Vagina (tissue), 2 donors: Measurements from ENCODE around the gene INTS2. TPM values are rescaled to one million over a fixed set of nuclear protein-coding genes. Genes with fewer than 3 reads are reported as not detected.
"Not testable (repeated sequence)": the region's sequence is repeated elsewhere in the genome, so short reads cannot be mapped to it uniquely, and the experiment has no call there.

Experiments
- DNase-seq, 2 donors: peaks; one replicate each; pipeline ENCODE4 v3.0.0-alpha.2; 2017; ENCODE audit errors: extremely low spot score in 2 of 2
- H3K27ac ChIP-seq: fragments of 200-600 bp; sonication (generic); one replicate; pipeline ENCODE4 v1.5.1; 2019
- H3K27me3 ChIP-seq: fragments of 200-600 bp; sonication (generic); one replicate; pipeline ENCODE4 v1.5.1; 2019
- H3K36me3 ChIP-seq, 2 donors: fragments of 200-600 bp; sonication (generic); one replicate each; pipeline ENCODE4 v1.5.1; 2017 to 2019
- H3K4me1 ChIP-seq: fragments of 200-600 bp; sonication (generic); one replicate; pipeline ENCODE4 v1.5.1; 2019
- H3K4me3 ChIP-seq, 2 donors: fragments of 200-600 bp; sonication (generic); 1 replicate in 1 of 2; 2 replicates in 1 of 2; pipeline ENCODE4 v1.5.1; 2016 to 2019
- H3K9me3 ChIP-seq: fragments of 200-600 bp; sonication (generic); one replicate; pipeline ENCODE4 v1.5.1; 2019
- POLR2A ChIP-seq, 2 donors: fragments of 450-650 bp; IDR thresholded peaks; one replicate each; pipeline ENCODE4 v1.6.1; 2017; ENCODE audit warnings: antibody characterized with exemption in 2 of 2, mild to moderate bottlenecking in 2 of 2, moderate library complexity in 2 of 2
- POLR2AphosphoS5 ChIP-seq, 2 donors: sonication (generic); formaldehyde crosslinking; IDR thresholded peaks; one replicate each; pipeline ENCODE4 v1.9.0; 2017; ENCODE audit warnings: antibody characterized with exemption in 2 of 2, mild to moderate bottlenecking in 2 of 2, low read depth in 1 of 2; ENCODE audit not compliant: insufficient read depth in 1 of 2
- intact Hi-C: fragments of 100-400 bp; cut with DNase I; formaldehyde crosslinking; loops from one replicate; pipeline ENCODE4 v1.15.1; 2023
- total RNA-seq: library from RNA; depleted of rRNA; stranded (reverse); fragments of >200 nt; gene quantifications from one replicate; pipeline ENCODE4 v1.2.3, GENCODE V29; 2016
- TF ChIP-seq, protein P1 (sequence below), 3 experiments: fragments of 450-650 bp in 2 of 3; fragments of 200-600 bp in 1 of 3; sonication (generic) in 1 of 3; IDR thresholded peaks; one replicate each; pipeline ENCODE4 v1.5.1; 2017 to 2019; ENCODE audit warnings: antibody characterized with exemption in 3 of 3, mild to moderate bottlenecking in 2 of 3, moderate library complexity in 2 of 3

The INTS2 gene
- total RNA-seq, 1 donor from 2014 or later: 12.8 TPM

DNA sequence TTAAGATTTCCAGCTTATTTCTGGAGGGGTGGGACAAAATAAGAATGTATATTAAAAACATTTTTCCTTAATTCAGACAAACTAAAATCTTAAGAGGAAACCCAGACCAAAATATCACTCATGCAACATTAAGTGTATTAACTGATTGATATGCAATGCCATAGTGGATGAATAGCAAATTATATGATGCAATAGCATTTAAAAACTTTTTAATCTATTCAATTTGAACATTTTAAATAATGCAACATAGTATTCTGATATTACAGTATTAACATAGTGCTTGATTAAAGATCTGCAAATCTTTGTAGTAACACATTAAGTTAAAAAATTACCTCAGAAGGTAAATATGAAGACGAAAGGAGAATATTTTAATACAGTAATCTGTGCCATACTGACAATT, 15.3 kb upstream of the INTS2 start:
- TF ChIP-seq POLR2A (IDR thresholded peaks at IDR 0.05) (no peak), POLR2AphosphoS5 (IDR thresholded peaks at IDR 0.05; ENCODE audit: insufficient read depth in 1 of 2, low read depth in 1 of 2) (no peak)
- TF ChIP-seq, protein P1, sequence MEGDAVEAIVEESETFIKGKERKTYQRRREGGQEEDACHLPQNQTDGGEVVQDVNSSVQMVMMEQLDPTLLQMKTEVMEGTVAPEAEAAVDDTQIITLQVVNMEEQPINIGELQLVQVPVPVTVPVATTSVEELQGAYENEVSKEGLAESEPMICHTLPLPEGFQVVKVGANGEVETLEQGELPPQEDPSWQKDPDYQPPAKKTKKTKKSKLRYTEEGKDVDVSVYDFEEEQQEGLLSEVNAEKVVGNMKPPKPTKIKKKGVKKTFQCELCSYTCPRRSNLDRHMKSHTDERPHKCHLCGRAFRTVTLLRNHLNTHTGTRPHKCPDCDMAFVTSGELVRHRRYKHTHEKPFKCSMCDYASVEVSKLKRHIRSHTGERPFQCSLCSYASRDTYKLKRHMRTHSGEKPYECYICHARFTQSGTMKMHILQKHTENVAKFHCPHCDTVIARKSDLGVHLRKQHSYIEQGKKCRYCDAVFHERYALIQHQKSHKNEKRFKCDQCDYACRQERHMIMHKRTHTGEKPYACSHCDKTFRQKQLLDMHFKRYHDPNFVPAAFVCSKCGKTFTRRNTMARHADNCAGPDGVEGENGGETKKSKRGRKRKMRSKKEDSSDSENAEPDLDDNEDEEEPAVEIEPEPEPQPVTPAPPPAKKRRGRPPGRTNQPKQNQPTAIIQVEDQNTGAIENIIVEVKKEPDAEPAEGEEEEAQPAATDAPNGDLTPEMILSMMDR (IDR thresholded peaks at IDR 0.05): no peak
- Histone ChIP-seq H3K36me3 (peaks cover 0 to 34% of the 10 kb centered on the region in 2 donors), H3K27me3 (no peaks in the 10 kb centered on the region), H3K27ac (no peak overlapping the region), H3K4me1 (no peaks in the 10 kb centered on the region), H3K9me3 (no peaks in the 10 kb centered on the region), H3K4me3 (no peak overlapping the region)
- intact Hi-C loops: no loop called here
- DNase-seq: no peak

DNA sequence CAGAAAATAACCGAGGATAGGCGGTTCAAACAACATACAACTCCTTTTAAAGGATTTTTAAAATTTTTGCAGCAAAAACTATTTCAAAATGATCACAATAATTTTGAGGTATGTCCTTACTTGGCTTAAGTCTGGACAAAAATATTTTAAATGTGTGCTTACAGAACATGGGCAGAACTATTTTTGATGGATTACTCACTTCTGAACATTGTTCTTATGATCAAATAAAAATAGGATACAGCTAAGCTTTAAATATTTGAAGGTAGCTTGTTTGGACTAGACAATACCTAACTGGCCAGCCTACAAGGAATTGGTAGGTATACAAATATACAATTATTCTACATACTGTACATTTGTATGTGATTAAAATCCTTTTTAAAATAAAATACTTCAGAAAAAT, 14.3 kb upstream of the INTS2 start:
- no peaks in the 10 kb centered on the region for H3K27me3 ChIP-seq
- H3K36me3 ChIP-seq: peaks cover 0 to 24% of the 10 kb centered on the region in 2 donors
- H3K4me1 ChIP-seq: no peaks in the 10 kb centered on the region
- H3K27ac ChIP-seq: no peak overlapping the region
- no peaks in the 10 kb centered on the region for H3K9me3 ChIP-seq
- TF ChIP-seq POLR2A (IDR thresholded peaks at IDR 0.05) (no peak), POLR2AphosphoS5 (IDR thresholded peaks at IDR 0.05; ENCODE audit: insufficient read depth in 1 of 2, low read depth in 1 of 2) (no peak)
- TF ChIP-seq, protein P1 (IDR thresholded peaks at IDR 0.05): no peak
- no peak for DNase-seq
- no peak overlapping the region for H3K4me3 ChIP-seq
- intact Hi-C loops: no loop called here

DNA sequence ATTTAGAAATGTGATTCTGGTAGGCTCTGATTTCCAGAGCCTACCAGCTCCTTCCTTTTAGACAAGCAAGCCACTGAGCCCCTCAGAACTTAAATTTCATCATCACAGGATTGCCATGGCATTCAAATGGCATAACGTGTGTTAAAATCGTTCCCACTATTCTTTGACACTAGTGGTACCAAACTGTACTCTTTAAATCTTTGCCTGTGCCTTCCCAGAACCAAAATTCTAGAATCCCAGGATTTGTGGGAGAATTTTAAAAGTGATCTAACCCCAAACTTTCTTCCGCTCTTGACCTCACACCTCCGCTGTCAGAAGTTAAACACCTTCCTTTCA, 287 bp upstream of the INTS2 start:
- Histone ChIP-seq H3K27ac (peak overlapping the region; percentile 80), H3K36me3 (peaks cover 0 to 10% of the 10 kb centered on the region in 2 donors), H3K9me3 (no peaks in the 10 kb centered on the region), H3K27me3 (no peaks in the 10 kb centered on the region), H3K4me3 (peak overlapping the region; percentile 69 to 83), H3K4me1 (peaks cover 17% of the 10 kb centered on the region)
- DNase-seq: no peak
- TF ChIP-seq, protein P1 (IDR thresholded peaks at IDR 0.05): no peak
- TF ChIP-seq POLR2A (IDR thresholded peaks at IDR 0.05): no peak
- TF ChIP-seq POLR2AphosphoS5 (IDR thresholded peaks at IDR 0.05; ENCODE audit: insufficient read depth in 1 of 2, low read depth in 1 of 2): no peak
- intact Hi-C loops: loop anchor here (5.0 kb wide), 1 partner anchor 139 kb away; the partner anchor contains the start of gene MED13

DNA sequence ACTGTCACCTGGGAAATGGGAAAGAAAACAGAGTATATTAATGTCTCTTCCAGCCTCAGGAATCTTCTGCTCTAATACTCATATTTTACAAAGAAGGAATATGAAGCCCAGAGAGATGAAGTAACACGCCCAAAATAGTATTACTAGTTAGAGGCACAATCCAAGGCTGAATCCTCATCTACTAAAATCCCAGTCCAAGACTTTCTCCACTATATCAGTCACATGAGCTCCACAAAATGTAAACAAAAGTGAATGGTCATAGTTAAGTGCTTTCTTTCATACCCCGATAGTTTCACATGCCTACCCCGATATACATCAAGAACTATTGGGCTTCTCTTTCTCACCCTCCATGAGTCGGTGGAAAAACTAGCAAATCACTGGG, 965 bp downstream of the INTS2 start:
- H3K4me1 ChIP-seq: peaks cover 17% of the 10 kb centered on the region
- no peaks in the 10 kb centered on the region for H3K27me3 ChIP-seq
- no peak for TF ChIP-seq POLR2A (IDR thresholded peaks at IDR 0.05)
- TF ChIP-seq, protein P1 (IDR thresholded peaks at IDR 0.05): no peak
- TF ChIP-seq POLR2AphosphoS5 (IDR thresholded peaks at IDR 0.05; ENCODE audit: insufficient read depth in 1 of 2, low read depth in 1 of 2): no peak
- DNase-seq: no peak
- H3K27ac ChIP-seq: peak overlapping the region; percentile 80
- H3K4me3 ChIP-seq: peak overlapping the region; percentile 69 to 83
- intact Hi-C loops: loop anchor here (5.0 kb wide), 1 partner anchor 140 kb away; the partner anchor contains the start of gene MED13
- no peaks in the 10 kb centered on the region for H3K9me3 ChIP-seq
- H3K36me3 ChIP-seq: peaks cover 0 to 10% of the 10 kb centered on the region in 2 donors

DNA sequence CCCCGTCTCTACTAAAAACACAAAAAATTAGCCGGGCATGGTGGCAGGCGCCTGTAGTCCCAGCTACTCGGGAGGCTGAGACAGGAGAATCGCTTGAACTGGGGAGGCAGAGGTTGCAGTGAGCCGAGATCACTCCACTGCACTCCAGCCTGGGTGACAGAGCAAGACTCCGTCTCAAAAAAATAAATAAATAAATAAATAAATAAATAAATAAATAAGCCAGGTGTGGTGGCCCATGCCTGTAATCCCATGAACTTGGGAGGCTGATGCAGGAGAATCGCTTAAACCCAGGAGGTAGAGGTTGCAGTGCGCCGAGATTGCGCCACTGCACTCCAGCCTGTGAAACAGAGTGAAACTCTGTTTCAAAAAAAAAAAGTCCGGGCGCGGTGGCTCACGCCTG, 12.6 kb downstream of the INTS2 start:
- H3K4me1 ChIP-seq, H3K27me3 ChIP-seq, DNase-seq, H3K4me3 ChIP-seq, intact Hi-C loops, H3K27ac ChIP-seq, H3K9me3 ChIP-seq: not testable (repeated sequence)
- H3K36me3 ChIP-seq: peaks cover 3 to 44% of the 10 kb centered on the region in 2 donors
